ENCODE data around the gene PTH1R.

PTH1R gene

DNA sequence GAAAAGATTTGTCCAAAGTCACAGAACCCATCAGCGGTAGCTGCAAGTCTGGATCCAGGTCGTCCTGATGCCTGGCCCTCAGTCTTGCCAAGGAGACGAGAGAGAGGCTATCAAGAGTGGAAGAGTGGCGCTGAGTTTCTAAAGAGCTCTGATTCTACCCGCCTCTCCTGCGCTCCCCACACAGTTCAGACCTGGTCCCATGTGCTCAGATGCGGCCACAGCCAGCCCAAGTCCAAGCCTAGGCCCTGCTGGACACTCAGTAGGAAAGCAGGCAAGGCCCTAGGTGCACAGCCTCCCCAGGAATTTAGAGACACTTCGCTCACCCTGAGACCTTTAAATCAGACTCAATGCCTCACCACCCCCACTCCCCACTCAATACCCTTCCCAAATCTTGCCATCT, 66.7 kb downstream of the PTH1R start:
- no peak for DNase-seq (ENCODE audit: low read depth, low spot score)

DNA sequence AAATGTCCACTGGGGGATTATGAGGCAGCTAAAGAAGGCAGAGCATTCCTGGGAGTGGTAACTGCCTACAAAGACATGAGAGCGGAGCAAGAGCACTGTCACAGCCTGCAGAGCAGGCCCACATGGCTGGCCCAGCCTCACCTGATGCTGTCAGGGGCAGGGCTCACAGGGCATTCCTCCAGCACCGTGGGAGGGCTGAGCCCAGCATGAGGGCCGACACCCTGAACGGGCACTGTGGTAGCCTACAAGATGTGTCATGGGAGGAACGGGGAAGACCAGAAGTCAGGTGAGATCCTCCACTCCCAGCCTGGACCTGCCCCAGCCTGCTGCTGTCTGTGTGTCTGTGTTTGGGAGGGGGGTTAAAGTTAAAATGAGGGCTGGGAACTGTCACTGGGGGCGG, 68.9 kb downstream of the PTH1R start:
- no peak for DNase-seq (ENCODE audit: low read depth, low spot score)

DNA sequence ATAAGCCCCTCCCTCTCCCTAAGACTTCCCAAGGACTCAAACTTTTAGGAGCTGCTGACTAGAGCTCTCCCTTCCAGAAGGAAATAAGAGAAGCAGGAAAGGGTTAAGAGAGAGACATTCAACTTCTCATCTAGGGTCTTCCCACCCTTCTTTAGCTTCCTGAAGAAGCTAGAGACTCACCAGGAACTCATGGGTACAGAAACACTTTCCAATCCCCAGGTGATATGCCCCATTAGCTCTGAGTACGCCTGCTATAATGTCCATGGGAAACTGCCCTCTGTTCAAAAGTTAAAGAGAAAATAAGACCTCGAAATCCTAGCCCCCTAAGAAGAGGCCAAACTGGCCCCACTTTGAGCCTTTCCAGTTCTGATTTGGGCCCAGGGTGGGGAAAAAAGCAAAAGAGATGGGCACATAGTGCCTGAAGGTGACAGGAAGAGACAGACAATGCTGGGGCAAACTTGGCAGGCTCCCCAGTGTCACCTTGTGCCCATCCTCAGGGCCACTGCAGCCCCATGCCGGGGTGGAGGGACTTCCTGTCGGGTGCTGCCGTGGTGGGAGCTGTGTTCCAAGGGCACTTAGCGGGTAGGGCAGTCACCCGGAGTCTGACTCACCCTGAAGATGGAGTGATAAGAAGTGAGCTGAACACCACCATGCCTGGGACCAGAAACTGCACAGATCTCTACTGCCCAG, 69.5 kb downstream of the PTH1R start:
- DNase-seq (ENCODE audit: low read depth, low spot score) = no peak

DNA sequence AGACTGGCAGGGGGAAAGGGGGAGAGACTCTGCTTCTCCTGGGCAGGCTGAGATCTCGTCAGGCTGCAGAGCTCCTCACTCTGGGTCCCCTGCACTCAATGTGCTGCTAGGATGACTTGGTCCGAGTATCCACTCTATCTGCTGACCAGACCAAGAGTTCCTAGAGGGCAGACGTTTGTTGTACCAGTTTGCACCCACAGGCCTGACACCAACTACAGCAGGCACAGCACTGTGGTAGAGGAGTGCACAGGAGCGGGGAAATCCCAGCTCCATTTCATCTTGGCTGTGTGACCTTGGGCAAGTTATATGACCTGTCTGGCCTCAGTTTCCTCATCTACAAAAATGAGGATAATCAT, 70.0 kb downstream of the PTH1R start:
- DNase-seq (ENCODE audit: low read depth, low spot score) = no peak

DNA sequence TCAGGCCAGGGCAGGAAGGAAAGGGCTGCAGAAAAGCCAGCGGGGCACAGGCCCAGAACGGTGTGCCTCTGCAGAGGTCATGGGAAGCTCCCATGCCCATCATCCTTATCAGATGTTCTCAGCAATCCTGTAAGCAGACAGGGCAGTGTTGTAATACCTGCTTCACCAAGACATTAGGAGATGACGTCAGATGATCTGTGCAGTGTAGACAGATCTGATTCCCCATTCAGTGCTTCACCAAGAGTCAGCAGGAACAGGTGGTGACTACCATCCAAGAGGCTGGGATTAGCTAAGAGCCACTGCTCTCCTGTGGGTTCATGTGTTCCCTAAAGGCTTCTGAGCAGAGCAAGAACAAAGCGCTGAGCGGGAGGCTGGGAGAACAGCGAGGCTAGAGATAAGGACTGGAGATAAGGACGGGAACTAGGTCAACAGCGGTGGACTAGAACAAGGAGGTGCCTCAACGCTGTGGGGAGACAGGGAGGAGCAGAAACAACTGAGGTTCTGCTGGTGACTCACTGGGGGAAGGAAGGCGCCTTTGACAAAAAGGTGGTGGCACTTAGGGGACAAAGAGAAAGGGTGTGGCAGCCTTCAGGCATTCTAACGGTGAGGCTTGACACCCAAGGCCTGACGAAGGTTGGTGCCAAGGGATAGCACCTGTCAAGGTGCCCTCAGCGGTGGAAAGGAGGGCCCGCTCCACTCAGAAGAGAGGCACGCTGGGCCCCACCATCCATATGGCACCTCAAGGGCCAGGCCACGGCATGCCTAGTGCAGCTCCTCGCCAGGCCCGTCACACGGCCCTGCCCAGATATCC, 70.7 kb downstream of the PTH1R start:
- DNase-seq (ENCODE audit: low read depth, low spot score) = no peak

DNA sequence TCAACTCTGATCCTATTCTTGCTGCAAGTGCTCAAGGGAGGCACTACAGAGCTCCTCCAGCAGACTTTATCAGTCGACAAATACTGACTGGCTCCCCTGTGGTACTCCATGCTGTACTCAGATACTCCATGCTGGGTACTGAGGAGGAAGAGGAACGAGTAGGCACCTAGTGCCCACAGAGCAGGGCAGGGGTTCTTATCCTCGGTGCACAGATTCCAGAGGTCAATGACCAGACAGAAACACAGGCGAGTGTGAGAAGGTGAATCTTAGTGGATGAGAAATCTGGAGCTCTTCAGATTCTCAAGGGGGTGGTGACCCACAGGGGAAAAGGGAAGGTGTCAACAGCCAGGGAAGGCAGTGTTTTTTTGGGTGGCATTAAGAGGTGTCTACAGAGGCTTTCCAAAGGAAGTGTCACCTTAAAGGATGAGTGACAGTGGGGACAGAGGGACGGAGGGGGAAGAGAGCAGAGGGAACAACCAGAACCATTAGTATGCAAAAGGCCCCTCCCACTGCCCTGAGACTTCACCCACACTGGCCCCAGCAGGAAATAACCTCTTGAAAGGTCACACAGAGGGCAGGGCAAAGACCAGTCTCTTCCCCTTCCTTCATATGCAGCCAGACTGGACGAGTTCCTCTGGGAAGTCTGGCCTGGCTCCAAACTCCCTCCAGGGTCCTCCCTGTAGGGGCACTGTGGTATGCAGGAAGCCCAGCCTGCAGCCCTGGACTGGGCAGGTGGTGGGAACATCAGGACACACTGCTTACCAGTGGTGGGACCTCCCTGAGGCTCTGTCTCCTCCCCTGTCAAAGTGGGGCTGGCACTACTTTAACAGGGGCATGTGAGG, 71.5 kb downstream of the PTH1R start:
- DNase-seq (ENCODE audit: low read depth, low spot score) = no peak

DNA sequence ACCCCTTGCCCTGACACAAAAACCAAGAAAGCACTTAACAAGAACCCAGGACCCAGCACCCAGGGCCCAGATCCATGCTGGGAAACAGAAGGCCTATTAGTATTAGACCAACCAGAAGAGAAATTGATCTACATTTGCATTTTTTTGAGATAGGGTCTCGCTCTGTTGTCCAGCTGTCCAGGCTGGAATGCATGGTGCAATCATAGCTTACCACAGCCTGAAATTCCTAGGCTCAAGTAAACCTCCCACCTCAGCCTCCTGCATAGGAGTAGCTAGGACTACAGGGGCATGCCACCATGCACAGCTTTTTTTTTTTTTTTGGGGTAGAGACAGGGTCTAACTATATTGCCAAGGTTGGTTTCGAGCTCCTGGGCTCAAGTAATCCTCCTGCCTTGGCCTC, 72.7 kb downstream of the PTH1R start:
- no peak for DNase-seq (ENCODE audit: low read depth, low spot score)

DNA sequence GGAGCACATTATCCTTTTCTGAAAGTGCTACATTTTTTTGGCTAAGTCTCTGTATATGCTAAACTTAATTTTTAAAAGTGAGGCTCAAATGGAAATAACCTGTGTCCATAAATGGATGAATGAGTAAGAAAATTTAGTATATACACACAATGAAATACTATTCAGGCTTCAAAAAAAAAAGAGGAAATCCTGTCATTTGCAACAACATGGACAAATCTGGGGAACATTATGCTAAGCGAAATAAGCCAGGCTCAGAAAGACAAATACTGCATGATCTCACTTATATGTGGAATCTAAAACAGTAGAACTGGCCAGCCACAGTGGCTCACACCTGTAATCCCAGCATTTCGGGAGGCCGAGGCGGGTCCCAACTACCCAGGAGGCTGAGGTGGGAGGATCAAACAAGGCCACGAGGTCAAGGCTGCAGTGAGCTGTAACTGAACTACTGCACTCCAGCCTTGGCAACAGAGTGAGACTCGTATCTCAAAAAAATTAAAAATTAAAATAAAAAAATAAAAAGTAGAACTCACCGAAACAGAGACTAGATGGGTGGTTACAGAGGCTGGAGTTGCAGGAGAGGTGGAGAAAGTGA, 73.2 kb downstream of the PTH1R start:
- DNase-seq (ENCODE audit: low read depth, low spot score) = no peak

DNA sequence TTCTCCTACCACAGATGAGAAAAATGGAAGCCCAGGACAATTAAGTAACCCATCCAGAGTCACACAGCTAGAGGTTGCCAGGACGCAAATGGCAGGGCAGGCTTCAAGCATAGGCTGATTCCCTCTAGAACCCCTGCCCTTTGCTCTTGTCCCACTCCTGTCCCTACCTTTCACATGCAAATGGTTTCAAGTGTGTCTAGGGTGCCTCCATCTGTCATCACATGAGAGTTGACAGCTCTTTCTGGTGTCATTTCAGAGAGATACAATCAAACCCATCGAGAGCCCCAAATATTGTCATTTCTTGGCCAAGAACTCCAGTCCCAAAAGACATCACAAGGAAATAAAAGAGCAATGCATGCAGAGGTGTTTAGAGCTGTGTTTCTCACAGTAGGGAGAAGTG, 75.3 kb downstream of the PTH1R start:
- no peak for DNase-seq (ENCODE audit: low read depth, low spot score)

Measured in iPS DF 19.7 (cell line).